Activated T-cell treated with anti-CD3 and anti-CD28 coated beads, Interleukin-2, amount 50 U/mL, for 72 hours (primary cell): ENCODE data around the gene CHD6. TPM values are rescaled to one million over a fixed set of nuclear protein-coding genes. Genes with fewer than 3 reads are reported as not detected.

Experiments used
- ATAC-seq, 2 donors: fragments of 150-1000 bp; cut with Tn5 transposase; replicated peaks in 1 of 2; 2 replicates each; pipeline ENCODE4 v1.10.0; 2021; ENCODE audit warnings: moderate library complexity in 2 of 2, mild to moderate bottlenecking in 1 of 2
- DNase-seq, 2 donors: peaks; one replicate each; pipeline ENCODE4 v3.0.0; 2021 to 2022; ENCODE audit warnings: mixed read lengths in 1 of 2
- H3K27ac Mint-ChIP-seq: one replicate; pipeline ENCODE4 v1.8.0; 2022; ENCODE audit warnings: mild to moderate bottlenecking, moderate library complexity, mixed read lengths
- H3K27me3 Mint-ChIP-seq: one replicate; pipeline ENCODE4 v1.8.0; 2022; ENCODE audit warnings: low read depth, mixed read lengths
- H3K36me3 Mint-ChIP-seq, 2 donors: one replicate each; pipeline ENCODE4 v1.8.0; 2022; ENCODE audit warnings: mixed read lengths in 2 of 2, mild to moderate bottlenecking in 1 of 2; ENCODE audit not compliant: insufficient read depth in 2 of 2
- H3K4me1 Mint-ChIP-seq: one replicate; pipeline ENCODE4 v1.8.0; 2022; ENCODE audit warnings: low read depth, mixed read lengths
- H3K4me3 Mint-ChIP-seq, 2 donors: one replicate each; pipeline ENCODE4 v1.8.0; 2022; ENCODE audit warnings: mild to moderate bottlenecking in 2 of 2, mixed read lengths in 2 of 2, moderate library complexity in 2 of 2
- H3K9me3 Mint-ChIP-seq, 2 donors: one replicate each; pipeline ENCODE4 v1.8.0; 2022; ENCODE audit warnings: mixed read lengths in 2 of 2
- total RNA-seq, 2 donors: library from RNA; stranded (reverse); gene quantifications; one replicate each; pipeline ENCODE4 v1.2.3, GENCODE V29; 2022

CHD6 gene
- total RNA-seq, 2 donors from 2014 or later: 35.8 to 37.7 TPM

- no peak for DNase-seq
- H3K36me3 Mint-ChIP-seq: peaks cover 1 to 8% of the 10 kb centered on the region in 2 donors
- peaks cover 50% of the 10 kb centered on the region for H3K27me3 Mint-ChIP-seq
- ATAC-seq: no peak
- peaks cover 6% of the 10 kb centered on the region for H3K4me1 Mint-ChIP-seq
- no peak overlapping the region for H3K4me3 Mint-ChIP-seq
- H3K27ac Mint-ChIP-seq: no peak overlapping the region
- H3K9me3 Mint-ChIP-seq: peaks cover under 1 to 3% of the 10 kb centered on the region in 2 donors
Observed at GRCh38 chr20:41367956-41368355, 250.2 kb downstream of the CHD6 start.

- Mint-ChIP-seq H3K27ac (no peak overlapping the region), H3K27me3 (peaks cover 47% of the 10 kb centered on the region), H3K4me1 (peaks cover 6% of the 10 kb centered on the region), H3K9me3 (no peaks in the 10 kb centered on the region), H3K36me3 (peaks cover 0 to 5% of the 10 kb centered on the region in 2 donors), H3K4me3 (peak overlapping the region; percentile 34 to 71)
- DNase-seq (no peak), ATAC-seq (no peak)
Observed at GRCh38 chr20:41367393-41367695, 250.8 kb downstream of the CHD6 start.

- Mint-ChIP-seq H3K27ac (no peak within 1 kb of the TSS), H3K4me3 (peak within 1 kb of the TSS; percentile 34 to 71), H3K4me1 (peaks cover 6% of the 10 kb centered on the region), H3K36me3 (peaks cover 0 to 5% of the 10 kb centered on the region in 2 donors), H3K9me3 (no peaks in the 10 kb centered on the region), H3K27me3 (peaks cover 47% of the 10 kb centered on the region)
- DNase-seq (no peak), ATAC-seq (peak; percentile 12 to 24)
Observed at GRCh38 chr20:41366546-41367392, 251.4 kb downstream of the CHD6 start, which contains the start of gene EMILIN3. Gene EMILIN3 (minus strand): TSS chr20:41366818. CDS start chr20:41366634, 184 bp downstream.

GRCh38 chr20:41365777-41366545 is 252.2 kb downstream of the CHD6 start:
- peaks cover 42% of the 10 kb centered on the region for H3K27me3 Mint-ChIP-seq
- no peak overlapping the region for H3K27ac Mint-ChIP-seq
- no peak for DNase-seq
- H3K36me3 Mint-ChIP-seq: no peaks in the 10 kb centered on the region
- no peaks in the 10 kb centered on the region for H3K9me3 Mint-ChIP-seq
- peak; percentile 43 to 46 for ATAC-seq
- H3K4me1 Mint-ChIP-seq: peaks cover 6% of the 10 kb centered on the region
- H3K4me3 Mint-ChIP-seq: peak overlapping the region in 1 of 2 donors; percentile 49

GRCh38 chr20:41364967-41365765 is 253.0 kb downstream of the CHD6 start:
- H3K27me3 Mint-ChIP-seq: peaks cover 41% of the 10 kb centered on the region
- ATAC-seq (no peak), DNase-seq (no peak)
- no peaks in the 10 kb centered on the region for H3K9me3 Mint-ChIP-seq
- peaks cover 6% of the 10 kb centered on the region for H3K4me1 Mint-ChIP-seq
- no peak overlapping the region for H3K4me3 Mint-ChIP-seq
- H3K27ac Mint-ChIP-seq: no peak overlapping the region
- H3K36me3 Mint-ChIP-seq: no peaks in the 10 kb centered on the region

- DNase-seq (no peak), ATAC-seq (no peak)
- Mint-ChIP-seq H3K4me1 (peaks cover 6% of the 10 kb centered on the region), H3K4me3 (no peak overlapping the region), H3K9me3 (no peaks in the 10 kb centered on the region), H3K27me3 (peaks cover 33% of the 10 kb centered on the region), H3K27ac (no peak overlapping the region), H3K36me3 (no peaks in the 10 kb centered on the region)
Observed at GRCh38 chr20:41364236-41364855, 253.8 kb downstream of the CHD6 start.

GRCh38 chr20:41363601-41364000 is 254.6 kb downstream of the CHD6 start:
- Mint-ChIP-seq H3K4me1 (peaks cover 6% of the 10 kb centered on the region), H3K27ac (no peak overlapping the region), H3K27me3 (peaks cover 28% of the 10 kb centered on the region), H3K36me3 (no peaks in the 10 kb centered on the region), H3K9me3 (no peaks in the 10 kb centered on the region), H3K4me3 (no peak overlapping the region)
- ATAC-seq (no peak), DNase-seq (no peak)

- no peaks in the 10 kb centered on the region for H3K9me3 Mint-ChIP-seq
- peaks cover 6% of the 10 kb centered on the region for H3K4me1 Mint-ChIP-seq
- H3K4me3 Mint-ChIP-seq: no peak overlapping the region
- ATAC-seq: no peak
- H3K27me3 Mint-ChIP-seq: peaks cover 23% of the 10 kb centered on the region
- no peak for DNase-seq
- no peaks in the 10 kb centered on the region for H3K36me3 Mint-ChIP-seq
- no peak overlapping the region for H3K27ac Mint-ChIP-seq
Observed at GRCh38 chr20:41362748-41363140, 255.4 kb downstream of the CHD6 start.

- Mint-ChIP-seq H3K9me3 (no peaks in the 10 kb centered on the region), H3K27me3 (peaks cover 16% of the 10 kb centered on the region), H3K4me1 (peaks cover 1% of the 10 kb centered on the region), H3K36me3 (no peaks in the 10 kb centered on the region), H3K4me3 (no peak overlapping the region), H3K27ac (no peak overlapping the region)
- ATAC-seq (no peak), DNase-seq (no peak)
Observed at GRCh38 chr20:41361757-41362747, 256.1 kb downstream of the CHD6 start.

- H3K4me1 Mint-ChIP-seq: no peaks in the 10 kb centered on the region
- no peak overlapping the region for H3K27ac Mint-ChIP-seq
- peaks cover 14% of the 10 kb centered on the region for H3K27me3 Mint-ChIP-seq
- no peak overlapping the region for H3K4me3 Mint-ChIP-seq
- no peaks in the 10 kb centered on the region for H3K9me3 Mint-ChIP-seq
- no peak for ATAC-seq
- no peak for DNase-seq
- H3K36me3 Mint-ChIP-seq: no peaks in the 10 kb centered on the region
Observed at GRCh38 chr20:41360831-41361756, 257.1 kb downstream of the CHD6 start.

GRCh38 chr20:41359541-41360011 is 258.6 kb downstream of the CHD6 start:
- H3K4me3 Mint-ChIP-seq: no peak overlapping the region
- H3K4me1 Mint-ChIP-seq: no peaks in the 10 kb centered on the region
- H3K27me3 Mint-ChIP-seq: peaks cover 3% of the 10 kb centered on the region
- no peaks in the 10 kb centered on the region for H3K9me3 Mint-ChIP-seq
- DNase-seq: no peak
- ATAC-seq: no peak
- H3K27ac Mint-ChIP-seq: no peak overlapping the region
- H3K36me3 Mint-ChIP-seq: no peaks in the 10 kb centered on the region
